HG03060 (cell line): ENCODE measurements around the gene ADAMTS17.

Experiments
- ATAC-seq: cut with Tn5 transposase; IDR thresholded peaks from one replicate; pipeline ENCODE4 v1.9.1; 2021; ENCODE audit warnings: low read depth, moderate number of reproducible peaks; ENCODE audit not compliant: unreplicated experiment

The ADAMTS17 gene

DNA sequence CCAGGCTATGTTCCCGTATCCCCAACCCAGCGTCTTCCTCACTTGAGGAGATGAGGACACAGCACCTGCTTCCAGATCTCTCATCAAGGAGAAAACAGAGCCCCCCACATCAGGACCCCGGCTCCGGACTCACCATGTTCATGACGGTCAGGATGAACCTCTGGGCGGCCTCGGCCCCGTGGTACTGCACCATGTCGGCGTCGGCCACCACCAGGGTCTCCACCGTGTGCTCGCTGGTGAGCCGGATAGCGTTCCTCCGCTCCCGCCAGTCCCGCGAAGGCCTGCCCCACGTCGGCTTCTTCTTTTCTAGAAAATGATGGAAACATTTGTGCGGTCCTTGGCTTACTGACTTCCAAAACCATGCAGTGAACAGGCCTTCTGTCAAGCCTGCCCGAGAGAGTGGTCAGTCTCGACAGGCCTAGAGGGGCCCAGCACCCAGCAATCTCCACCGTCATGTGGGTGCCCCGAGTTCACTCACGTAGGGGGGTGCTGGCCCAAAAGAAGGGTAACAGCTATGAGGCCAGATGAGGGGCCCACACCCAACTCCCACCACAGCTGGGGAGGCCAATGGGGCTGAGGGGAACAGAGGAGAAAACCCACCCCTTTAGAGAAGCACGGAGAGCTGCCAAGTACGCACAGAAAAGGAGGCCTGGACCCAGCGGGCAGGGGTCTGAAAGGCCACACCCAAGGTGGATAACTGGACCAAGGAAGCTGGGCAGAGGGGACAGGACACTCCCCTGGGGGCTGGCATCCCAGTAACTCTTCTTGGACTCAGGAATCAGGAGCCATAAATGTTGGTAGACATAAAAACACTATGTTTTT lies 60.5 kb downstream of the ADAMTS17 start:
- no peak for ATAC-seq

- ATAC-seq, result no peak
These were observed 61.9 kb downstream of the ADAMTS17 start for GRCh38 chr15:100279849-100280248.

DNA sequence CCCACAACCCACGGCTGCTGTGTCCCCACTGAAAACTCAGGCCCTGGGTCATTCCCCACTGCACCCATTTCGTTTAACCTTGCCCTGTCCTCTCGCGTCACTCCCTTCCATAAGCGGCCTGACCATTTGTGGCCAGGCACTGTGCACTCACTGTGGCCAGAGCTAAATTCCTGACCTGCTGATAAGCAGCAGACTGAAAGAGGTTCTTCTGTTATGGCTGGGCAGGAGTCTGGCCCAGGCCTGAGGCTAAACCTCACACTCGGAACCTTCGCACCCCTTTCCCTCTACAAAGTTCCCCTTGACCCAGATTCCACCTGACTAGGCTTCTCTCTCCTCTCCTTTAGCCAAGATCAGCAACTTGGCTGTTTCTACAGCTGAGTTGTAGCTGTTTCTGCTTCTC lies 62.3 kb downstream of the ADAMTS17 start:
- no peak for ATAC-seq

DNA sequence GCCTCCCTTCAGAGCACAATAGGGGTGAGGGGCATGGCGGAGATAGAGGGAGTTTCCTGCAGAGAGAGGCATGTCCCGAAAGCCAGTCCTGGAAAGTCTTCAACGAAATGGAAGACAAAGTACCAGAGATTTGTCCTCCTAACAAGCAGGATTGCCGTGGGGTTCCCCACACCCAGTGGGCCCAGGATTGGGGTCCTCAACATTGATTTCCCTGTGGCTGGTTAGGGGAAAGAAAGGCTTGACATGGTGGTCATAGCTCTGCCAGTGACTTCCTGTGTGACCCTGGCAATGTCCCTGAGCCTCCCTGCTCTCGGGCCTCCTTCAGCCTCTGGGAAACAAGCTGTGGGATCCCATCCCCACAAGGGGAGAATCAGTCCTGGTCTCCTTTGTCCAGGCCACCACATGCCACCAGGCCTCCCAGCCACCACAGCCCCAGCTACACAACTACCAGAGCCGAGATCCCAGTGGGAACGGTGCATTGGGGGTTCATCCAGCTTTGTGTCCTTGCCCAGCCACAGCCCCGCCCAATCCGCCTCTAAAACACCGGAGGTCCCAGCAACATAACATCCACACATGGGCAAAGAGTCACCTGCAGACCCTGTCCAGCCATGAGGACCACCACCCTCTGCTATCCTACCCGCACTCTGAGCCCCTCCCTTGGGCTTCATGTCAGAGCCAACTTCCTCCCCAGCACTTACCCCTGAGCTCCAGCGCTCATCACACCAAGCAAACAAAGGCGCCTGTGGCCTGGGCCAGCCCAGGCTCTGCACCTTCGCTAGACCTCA lies 63.0 kb downstream of the ADAMTS17 start:
- ATAC-seq, result no peak

GRCh38 chr15:100277087-100277855 lies 64.5 kb downstream of the ADAMTS17 start:
- ATAC-seq, result no peak

DNA sequence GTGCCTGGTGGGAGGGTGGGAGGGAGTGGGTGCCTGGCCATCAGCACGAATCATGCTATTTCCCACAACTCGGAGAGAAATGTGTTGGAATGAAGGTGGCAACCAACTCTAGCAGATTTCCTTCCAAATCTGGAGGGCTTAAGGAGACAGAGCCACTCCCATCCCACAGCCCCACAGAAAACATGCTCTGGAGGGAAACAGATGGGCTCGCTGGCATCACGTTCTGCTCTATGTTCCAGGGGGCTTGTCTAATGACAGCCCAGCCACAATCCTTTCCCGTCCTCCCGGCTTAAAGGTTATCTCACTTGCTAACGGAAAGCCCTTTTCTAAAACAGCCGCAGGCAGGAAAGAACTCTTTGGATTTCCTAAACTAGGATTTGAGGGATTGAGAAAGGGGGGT lies 65.3 kb downstream of the ADAMTS17 start:
- ATAC-seq, result no peak

DNA sequence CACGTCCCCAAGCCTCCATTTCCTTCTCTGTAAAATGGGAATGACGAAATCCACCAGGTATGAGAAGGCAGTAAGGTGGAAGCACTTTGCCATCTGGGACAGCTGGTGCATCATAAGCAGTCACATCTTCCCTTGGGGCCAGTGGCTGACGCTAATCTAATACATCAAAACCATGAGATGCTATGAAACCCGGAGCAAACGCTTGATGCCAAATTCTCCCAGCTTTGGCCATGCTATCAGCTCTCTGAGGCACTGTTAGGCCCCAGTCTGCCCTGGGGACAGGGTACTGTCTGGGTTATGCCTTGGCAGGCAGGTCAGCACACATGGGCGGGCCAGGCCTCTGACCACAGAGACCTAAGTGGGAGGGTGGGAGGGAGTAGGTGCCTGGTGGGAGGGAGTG lies 66.1 kb downstream of the ADAMTS17 start:
- no peak for ATAC-seq

GRCh38 chr15:100269831-100270230 lies 71.9 kb downstream of the ADAMTS17 start:
- ATAC-seq, result no peak

GRCh38 chr15:100266166-100266565 lies 75.6 kb downstream of the ADAMTS17 start:
- ATAC-seq, result no peak

GRCh38 chr15:100265641-100266035 lies 76.1 kb downstream of the ADAMTS17 start:
- no peak for ATAC-seq

- no peak for ATAC-seq
These were observed 76.7 kb downstream of the ADAMTS17 start for GRCh38 chr15:100264994-100265640.

DNA sequence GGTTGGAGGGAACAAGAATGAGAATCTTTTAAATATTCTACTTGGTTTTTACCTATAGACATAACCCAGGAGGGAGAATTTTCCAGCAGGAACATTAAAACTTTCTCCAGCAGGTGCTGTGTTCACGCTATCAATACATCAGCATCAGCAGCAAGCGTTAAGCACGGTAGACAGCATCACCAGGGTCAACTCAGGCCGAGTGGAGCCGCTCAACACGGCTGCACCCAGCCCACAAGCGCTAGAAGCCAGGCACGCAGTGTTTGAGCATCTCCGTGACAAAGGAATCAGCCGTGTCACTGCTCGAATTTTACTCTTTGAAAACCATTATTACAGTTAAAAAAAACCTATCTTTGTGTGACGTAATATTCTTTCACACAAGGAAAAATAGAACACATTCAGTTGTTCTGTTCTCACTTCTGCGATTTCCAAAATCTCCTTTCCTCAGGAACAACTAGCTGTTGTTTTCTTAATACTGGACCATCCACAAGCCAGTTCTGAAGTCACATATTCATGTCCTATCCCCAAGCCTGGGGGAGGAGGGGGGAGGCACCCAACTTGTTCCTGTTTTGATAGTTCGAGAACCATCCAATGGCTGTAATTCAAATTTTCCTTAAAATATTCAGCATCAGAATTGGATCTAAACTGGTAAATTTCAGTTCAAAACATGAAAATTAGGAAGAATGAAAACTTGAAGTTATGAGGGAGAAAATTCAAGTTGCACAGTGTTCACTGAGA lies 77.9 kb downstream of the ADAMTS17 start:
- ATAC-seq, result no peak

GRCh38 chr15:100263031-100263430 lies 78.7 kb downstream of the ADAMTS17 start:
- no peak for ATAC-seq

- no peak for ATAC-seq
These were observed 80.2 kb downstream of the ADAMTS17 start for GRCh38 chr15:100261302-100262240.

DNA sequence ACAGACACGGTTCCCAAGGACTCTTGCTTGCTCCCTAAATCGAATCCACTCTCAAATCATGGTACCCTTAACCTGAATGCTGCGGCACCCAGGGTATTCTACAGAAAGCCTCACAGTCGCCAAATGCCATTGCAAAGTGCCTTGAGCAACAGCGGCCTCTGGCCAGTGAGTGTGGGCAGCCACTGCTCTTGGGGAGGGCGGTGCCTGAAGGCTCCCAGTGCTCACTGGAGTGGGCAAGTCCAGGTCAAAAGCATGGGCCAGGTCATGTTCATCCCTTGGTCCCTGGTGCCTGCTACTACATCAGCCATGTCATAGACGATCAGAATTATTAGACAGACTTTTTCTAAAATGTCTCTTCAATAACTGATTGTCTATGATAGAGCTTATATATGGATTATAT lies 82.5 kb downstream of the ADAMTS17 start:
- no peak for ATAC-seq

DNA sequence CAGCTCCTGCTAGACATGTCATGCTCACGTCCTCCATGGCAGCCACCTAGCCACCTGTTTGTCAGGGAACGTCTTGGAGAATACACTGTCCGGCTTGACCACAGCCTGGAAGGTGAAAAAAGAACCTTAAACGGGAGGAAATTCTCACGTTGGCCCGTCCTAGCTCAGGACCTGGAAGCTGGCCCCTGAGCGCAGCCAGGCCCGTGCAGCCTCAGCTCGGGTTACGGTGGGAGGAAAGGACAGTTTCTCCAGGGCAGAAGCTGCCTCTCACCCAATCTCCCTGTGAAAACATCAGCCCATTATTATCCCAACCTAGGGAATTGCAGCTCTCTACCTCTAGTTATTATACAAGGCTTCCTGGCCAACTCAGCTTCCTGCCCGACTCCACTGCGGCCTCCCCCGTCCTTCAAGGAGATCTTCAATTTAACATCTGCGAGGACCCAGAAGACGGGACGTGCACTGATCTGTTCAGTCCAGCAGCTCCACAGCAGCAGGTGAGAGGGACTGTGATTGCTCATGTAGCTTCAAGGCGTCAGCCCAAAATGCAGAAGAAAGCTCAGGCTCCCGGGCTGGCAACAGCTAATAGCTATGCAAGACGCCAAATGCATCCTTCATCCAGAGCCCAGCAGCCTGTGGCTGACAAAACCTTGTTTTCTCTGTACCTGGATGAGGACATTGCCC lies 84.7 kb downstream of the ADAMTS17 start:
- ATAC-seq, result no peak

GRCh38 chr15:100256101-100256969 lies 85.4 kb downstream of the ADAMTS17 start:
- ATAC-seq, result no peak
